MM.1S (cell line): ENCODE results near the gene NFATC4.

Experiments
- DNase-seq: peaks from one replicate; pipeline ENCODE4 v3.0.0-alpha.2; 2015
- H2AFZ ChIP-seq: fragments of 300-600 bp; sonication (generic); 2 replicates; pipeline ENCODE4 v1.6.0; 2016; ENCODE audit warnings: antibody characterized with exemption, low read length
- H3F3A ChIP-seq: fragments of 300-600 bp; sonication (generic); 2 replicates; pipeline ENCODE4 v1.6.1; 2016; ENCODE audit warnings: mild to moderate bottlenecking, antibody characterized with exemption, low read length, moderate library complexity, mixed read lengths; ENCODE audit not compliant: insufficient read depth
- H3K27ac ChIP-seq: fragments of 300-600 bp; sonication (generic); 2 replicates; pipeline ENCODE4 v1.5.1; 2016; ENCODE audit warnings: mild to moderate bottlenecking, low read length
- H3K27me3 ChIP-seq: fragments of 300-600 bp; sonication (generic); replicated peaks from 2 replicates; pipeline ENCODE4 v1.6.0; 2016; ENCODE audit warnings: low read length; ENCODE audit not compliant: insufficient read depth
- H3K36me3 ChIP-seq: fragments of 300-600 bp; sonication (generic); replicated peaks from 2 replicates; pipeline ENCODE4 v1.6.1; 2016; ENCODE audit warnings: mild to moderate bottlenecking, low read length, mixed read lengths; ENCODE audit not compliant: insufficient read depth
- H3K4me1 ChIP-seq: fragments of 300-600 bp; sonication (generic); 2 replicates; pipeline ENCODE4 v1.6.1; 2016; ENCODE audit warnings: low read length, mixed read lengths
- H3K4me2 ChIP-seq: fragments of 300-600 bp; sonication (generic); 2 replicates; pipeline ENCODE4 v1.6.0; 2016; ENCODE audit warnings: low read depth, low read length
- H3K4me3 ChIP-seq: fragments of 300-600 bp; sonication (generic); 2 replicates; pipeline ENCODE4 v1.5.1; 2016; ENCODE audit warnings: low read length, mixed read lengths
- H3K79me2 ChIP-seq: fragments of 300-600 bp; sonication (generic); 2 replicates; pipeline ENCODE4 v1.6.1; 2016; ENCODE audit warnings: mixed run types, low read length, mixed read lengths
- H3K9ac ChIP-seq: fragments of 300-600 bp; sonication (generic); 2 replicates; pipeline ENCODE4 v1.6.1; 2016; ENCODE audit warnings: low read length, mixed read lengths
- H3K9me2 ChIP-seq: fragments of 300-600 bp; sonication (generic); replicated peaks from 2 replicates; pipeline ENCODE4 v1.6.1; 2016; ENCODE audit warnings: mild to moderate bottlenecking, low read length, mixed read lengths; ENCODE audit not compliant: insufficient read depth
- H3K9me3 ChIP-seq: fragments of 300-600 bp; sonication (generic); replicated peaks from 2 replicates; pipeline ENCODE4 v1.6.1; 2016; ENCODE audit warnings: mild to moderate bottlenecking, low read length, mixed read lengths; ENCODE audit not compliant: insufficient read depth
- H4K20me1 ChIP-seq: fragments of 300-600 bp; sonication (generic); 2 replicates; pipeline ENCODE4 v1.6.1; 2016; ENCODE audit warnings: mild to moderate bottlenecking, low read length, moderate library complexity, mixed read lengths; ENCODE audit not compliant: insufficient read depth
- EZH2 ChIP-seq: fragments of 300-600 bp; sonication (generic); optimal IDR thresholded peaks from 2 replicates; pipeline ENCODE3; 2017; ENCODE audit warnings: low read depth, mild to moderate bottlenecking, antibody characterized with exemption, low read length, mixed read lengths
- EZH2phosphoT487 ChIP-seq: fragments of 300-600 bp; sonication (generic); IDR thresholded peaks from 2 replicates; pipeline ENCODE4 v1.6.1; 2018; ENCODE audit warnings: antibody characterized with exemption, low read length
- TF ChIP-seq, protein P1 (sequence below): fragments of 300-600 bp; sonication (generic); IDR thresholded peaks from 2 replicates; pipeline ENCODE4 v1.5.1; 2016; ENCODE audit warnings: antibody characterized with exemption, low read length, mixed read lengths

The NFATC4 gene

DNA sequence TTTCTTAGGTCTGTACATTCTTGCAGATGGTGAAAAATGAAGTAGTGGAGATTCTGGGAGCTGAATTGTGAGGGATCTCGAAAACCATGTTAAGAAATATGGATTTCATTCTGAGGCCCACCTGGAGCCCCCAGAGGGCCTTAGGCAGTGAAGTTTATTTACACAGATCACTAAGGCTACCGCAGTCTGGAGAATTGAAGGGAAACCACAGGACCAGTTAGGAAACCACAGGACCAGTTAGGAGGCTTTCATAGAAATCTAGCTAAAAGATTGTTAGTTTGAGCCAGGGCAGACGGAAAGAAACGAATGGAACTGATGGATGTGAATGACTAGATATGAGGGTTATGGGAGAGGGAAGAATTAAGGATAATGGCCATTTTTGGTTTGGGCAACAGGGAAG, 54.3 kb downstream of the NFATC4 start:
- Histone ChIP-seq H3K27ac (no peak overlapping the region), H3K4me3 (no peak overlapping the region; the same call in 1 of the 2 replicates), H3K4me2 (peak overlapping the region; percentile 50), H3K9me2 (no peaks in the 10 kb centered on the region), H3K27me3 (no peaks in the 10 kb centered on the region), H4K20me1 (no peaks in the 10 kb centered on the region), H2AFZ (no peak overlapping the region), H3K9ac (no peak overlapping the region), H3K79me2 (no peaks in the 10 kb centered on the region), H3K36me3 (no peaks in the 10 kb centered on the region), H3K4me1 (peaks cover 32% of the 10 kb centered on the region), H3K9me3 (no peaks in the 10 kb centered on the region), H3F3A (0 out of 2 replicates have a peak, but pooled peaks cover 4% of the 10 kb centered on the region)
- DNase-seq, result peak; percentile 42
- TF ChIP-seq EZH2, result no peak
- TF ChIP-seq, protein P1, sequence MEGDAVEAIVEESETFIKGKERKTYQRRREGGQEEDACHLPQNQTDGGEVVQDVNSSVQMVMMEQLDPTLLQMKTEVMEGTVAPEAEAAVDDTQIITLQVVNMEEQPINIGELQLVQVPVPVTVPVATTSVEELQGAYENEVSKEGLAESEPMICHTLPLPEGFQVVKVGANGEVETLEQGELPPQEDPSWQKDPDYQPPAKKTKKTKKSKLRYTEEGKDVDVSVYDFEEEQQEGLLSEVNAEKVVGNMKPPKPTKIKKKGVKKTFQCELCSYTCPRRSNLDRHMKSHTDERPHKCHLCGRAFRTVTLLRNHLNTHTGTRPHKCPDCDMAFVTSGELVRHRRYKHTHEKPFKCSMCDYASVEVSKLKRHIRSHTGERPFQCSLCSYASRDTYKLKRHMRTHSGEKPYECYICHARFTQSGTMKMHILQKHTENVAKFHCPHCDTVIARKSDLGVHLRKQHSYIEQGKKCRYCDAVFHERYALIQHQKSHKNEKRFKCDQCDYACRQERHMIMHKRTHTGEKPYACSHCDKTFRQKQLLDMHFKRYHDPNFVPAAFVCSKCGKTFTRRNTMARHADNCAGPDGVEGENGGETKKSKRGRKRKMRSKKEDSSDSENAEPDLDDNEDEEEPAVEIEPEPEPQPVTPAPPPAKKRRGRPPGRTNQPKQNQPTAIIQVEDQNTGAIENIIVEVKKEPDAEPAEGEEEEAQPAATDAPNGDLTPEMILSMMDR, result no peak
- no peak for TF ChIP-seq EZH2phosphoT487

DNA sequence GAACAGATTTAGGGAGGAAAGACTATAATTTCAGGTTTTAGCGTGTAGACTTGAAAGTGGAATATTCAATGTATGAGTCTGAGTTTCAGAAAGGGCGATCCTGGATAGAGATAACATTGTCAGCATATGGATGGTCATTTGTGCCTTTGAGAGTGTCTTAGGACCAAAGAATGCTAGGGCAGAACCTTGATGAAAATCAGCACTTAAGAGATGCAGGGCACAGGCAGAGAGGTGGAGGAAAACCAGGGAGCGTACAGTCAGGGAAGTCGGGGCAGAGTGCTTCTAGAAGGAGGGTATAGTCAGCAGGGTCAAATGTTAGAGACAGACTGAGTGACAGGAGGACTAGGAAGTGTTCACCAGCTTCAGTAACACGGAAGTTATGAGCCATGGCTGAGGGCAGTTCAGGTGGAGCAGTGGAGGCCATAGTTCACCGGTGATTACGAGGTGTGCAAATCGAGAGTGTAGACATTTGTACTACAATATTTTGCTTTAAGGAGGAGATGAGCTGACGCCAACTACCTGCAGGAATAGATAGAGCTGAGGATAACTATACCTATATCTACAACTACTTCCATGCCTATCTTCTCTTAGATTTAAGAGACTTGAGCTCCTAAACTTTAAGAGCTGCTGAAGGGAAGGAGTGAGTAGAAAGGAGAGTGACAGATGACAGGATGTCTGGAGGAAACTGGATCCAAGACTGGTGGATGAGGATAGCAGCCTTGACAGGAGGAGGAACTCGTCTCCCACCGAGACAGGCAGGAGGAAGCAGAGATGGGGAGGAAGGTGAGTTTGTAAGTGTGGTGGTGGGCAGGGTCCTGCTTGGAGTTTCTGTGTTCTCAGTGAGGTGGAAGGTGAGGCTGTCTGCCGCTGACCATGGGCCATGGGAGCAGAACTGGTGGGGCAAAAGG, 55.0 kb downstream of the NFATC4 start:
- H3K27me3 ChIP-seq, result no peaks in the 10 kb centered on the region
- DNase-seq, result no peak
- no peaks in the 10 kb centered on the region for H3K9me2 ChIP-seq
- 0 out of 2 replicates have a peak, but pooled peaks cover 4% of the 10 kb centered on the region for H3F3A ChIP-seq
- no peaks in the 10 kb centered on the region for H3K79me2 ChIP-seq
- H3K9me3 ChIP-seq, result no peaks in the 10 kb centered on the region
- no peak overlapping the region for H3K27ac ChIP-seq
- no peaks in the 10 kb centered on the region for H3K36me3 ChIP-seq
- H3K4me2 ChIP-seq, result peak overlapping the region; percentile 50
- no peak overlapping the region for H3K9ac ChIP-seq
- no peak overlapping the region; the same call in 1 of the 2 replicates for H3K4me3 ChIP-seq
- H3K4me1 ChIP-seq, result peaks cover 32% of the 10 kb centered on the region
- H2AFZ ChIP-seq, result no peak overlapping the region
- H4K20me1 ChIP-seq, result no peaks in the 10 kb centered on the region
- no peak for TF ChIP-seq EZH2phosphoT487
- TF ChIP-seq EZH2, result no peak
- TF ChIP-seq, protein P1, result no peak

DNA sequence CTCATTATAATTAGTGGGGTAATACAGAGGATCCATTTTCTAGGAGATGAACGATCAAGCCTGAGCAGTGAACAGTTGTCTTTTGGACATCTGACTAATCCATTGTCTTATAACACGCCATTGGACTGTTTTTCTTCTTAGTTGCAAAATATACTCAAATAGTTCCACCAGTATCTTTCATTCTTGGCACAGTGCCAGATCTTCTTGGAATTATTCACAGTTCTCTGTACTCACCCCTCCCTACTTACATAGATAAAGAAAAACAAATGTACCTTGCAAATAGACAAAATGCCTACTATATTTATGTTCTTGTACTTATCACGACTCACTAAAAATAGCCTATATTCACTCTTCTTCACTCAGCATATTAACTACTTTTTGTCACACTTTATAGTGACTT, 57.7 kb downstream of the NFATC4 start:
- no peak overlapping the region for H2AFZ ChIP-seq
- no peaks in the 10 kb centered on the region for H3K36me3 ChIP-seq
- no peak overlapping the region for H3K27ac ChIP-seq
- peaks cover 9% of the 10 kb centered on the region for H3K79me2 ChIP-seq
- TF ChIP-seq EZH2phosphoT487 (no peak), EZH2 (no peak)
- TF ChIP-seq, protein P1, result no peak
- no peak overlapping the region for H3K4me3 ChIP-seq
- no peaks in the 10 kb centered on the region for H4K20me1 ChIP-seq
- H3K9ac ChIP-seq, result no peak overlapping the region
- H3F3A ChIP-seq, result 0 out of 2 replicates have a peak, but pooled peaks cover 9% of the 10 kb centered on the region
- no peaks in the 10 kb centered on the region for H3K9me2 ChIP-seq
- no peak overlapping the region for H3K4me2 ChIP-seq
- H3K27me3 ChIP-seq, result no peaks in the 10 kb centered on the region
- H3K9me3 ChIP-seq, result no peaks in the 10 kb centered on the region
- no peak for DNase-seq
- H3K4me1 ChIP-seq, result peaks cover 34% of the 10 kb centered on the region
